OCI-LY1 (cell line): ENCODE data around the gene CDC45.

Experiments
- EZH2 ChIP-seq: fragments of 200-600 bp; sonication (generic), shearing (Covaris generic); IDR thresholded peaks from 2 replicates; pipeline ENCODE4 v1.8.0; 2017; ENCODE audit warnings: borderline replicate concordance, mixed run types, mild to moderate bottlenecking, antibody characterized with exemption, low read length, moderate library complexity, mixed read lengths
- TF ChIP-seq, protein P1 (sequence below): fragments of 200-600 bp; sonication (generic), shearing (Covaris generic); IDR thresholded peaks from 2 replicates; pipeline ENCODE4 v1.5.1; 2017; ENCODE audit warnings: mild to moderate bottlenecking, antibody characterized with exemption, low read length, moderate library complexity, mixed read lengths

DNA sequence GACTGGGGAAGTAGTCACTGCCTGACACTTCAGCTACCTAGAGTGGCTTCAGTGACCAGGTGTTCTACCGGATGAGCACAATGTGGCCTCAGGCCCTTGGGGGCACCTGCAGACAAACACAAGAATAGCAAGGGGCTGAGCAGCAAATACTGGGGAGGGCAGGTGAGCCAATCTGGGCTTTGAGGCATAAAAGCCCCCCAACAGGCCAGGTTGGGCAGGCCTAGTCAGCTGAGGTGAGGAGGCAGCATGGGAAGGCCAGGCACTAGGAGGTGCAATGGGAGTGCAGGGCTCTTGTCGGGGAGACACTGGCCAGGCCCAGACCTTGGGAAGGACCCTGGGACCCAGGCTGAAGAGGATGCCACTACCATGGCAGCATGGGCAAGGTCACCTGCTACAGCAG is 9.7 kb upstream of the CDC45 start:
- TF ChIP-seq, protein P1, sequence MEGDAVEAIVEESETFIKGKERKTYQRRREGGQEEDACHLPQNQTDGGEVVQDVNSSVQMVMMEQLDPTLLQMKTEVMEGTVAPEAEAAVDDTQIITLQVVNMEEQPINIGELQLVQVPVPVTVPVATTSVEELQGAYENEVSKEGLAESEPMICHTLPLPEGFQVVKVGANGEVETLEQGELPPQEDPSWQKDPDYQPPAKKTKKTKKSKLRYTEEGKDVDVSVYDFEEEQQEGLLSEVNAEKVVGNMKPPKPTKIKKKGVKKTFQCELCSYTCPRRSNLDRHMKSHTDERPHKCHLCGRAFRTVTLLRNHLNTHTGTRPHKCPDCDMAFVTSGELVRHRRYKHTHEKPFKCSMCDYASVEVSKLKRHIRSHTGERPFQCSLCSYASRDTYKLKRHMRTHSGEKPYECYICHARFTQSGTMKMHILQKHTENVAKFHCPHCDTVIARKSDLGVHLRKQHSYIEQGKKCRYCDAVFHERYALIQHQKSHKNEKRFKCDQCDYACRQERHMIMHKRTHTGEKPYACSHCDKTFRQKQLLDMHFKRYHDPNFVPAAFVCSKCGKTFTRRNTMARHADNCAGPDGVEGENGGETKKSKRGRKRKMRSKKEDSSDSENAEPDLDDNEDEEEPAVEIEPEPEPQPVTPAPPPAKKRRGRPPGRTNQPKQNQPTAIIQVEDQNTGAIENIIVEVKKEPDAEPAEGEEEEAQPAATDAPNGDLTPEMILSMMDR = no peak
- no peak for TF ChIP-seq EZH2
